IMR-90 (cell line): Measurements from ENCODE around the gene TEX22. TPM values are rescaled to one million over a fixed set of nuclear protein-coding genes. Genes with fewer than 3 reads are reported as not detected.

Source experiments
- ATAC-seq: fragments of 200-7000 bp; cut with Tn5 transposase; 2 replicates; pipeline ENCODE4 v1.9.1; 2020; ENCODE audit warnings: low read depth, mild to moderate bottlenecking, moderate library complexity
- BruUV-seq: library from RNA; stranded (reverse); fragments of 400-500 nt; replicated peaks from 2 replicates; lab custom pipeline; 2021; lab: Mats Ljungman, UMichigan
- CTCF ChIA-PET: fragments of 300-600 bp; formaldehyde crosslinking; extraction: SDS; loops from one replicate; lab custom pipeline; 2021; ENCODE audit warnings: antibody characterized with exemption; lab: Yijun Ruan, JAX
- POLR2A ChIA-PET: fragments of 300-600 bp; sonication (Branson Sonifier 250); formaldehyde crosslinking; loops from one replicate; lab custom pipeline; 2022; ENCODE audit warnings: antibody characterized with exemption; ENCODE audit not compliant: unreplicated experiment; lab: Charles Lee
- DNase-seq: peaks from one replicate; pipeline ENCODE4 v3.0.0; 2013
- H2AFZ ChIP-seq: replicated peaks from 2 replicates; pipeline ENCODE3; 2013; ENCODE audit warnings: low read length, mild to moderate bottlenecking; ENCODE audit not compliant: poor library complexity
- H2AK5ac ChIP-seq: 2 replicates; pipeline ENCODE4 v1.6.1; 2013; ENCODE audit warnings: low read depth, low read length, inconsistent platforms
- H2AK9ac ChIP-seq: replicated peaks from 2 replicates; pipeline ENCODE3; 2013; ENCODE audit warnings: mild to moderate bottlenecking, low read depth, low read length, moderate library complexity; ENCODE audit not compliant: poor library complexity
- H2BK120ac ChIP-seq: 2 replicates; pipeline ENCODE4 v1.6.1; 2013; ENCODE audit warnings: low read depth, low read length, inconsistent platforms
- H2BK15ac ChIP-seq: 3 replicates; pipeline ENCODE4 v1.6.1; 2013; ENCODE audit warnings: low read depth, low read length, inconsistent platforms
- H2BK20ac ChIP-seq: 2 replicates; pipeline ENCODE4 v1.6.1; 2013; ENCODE audit warnings: low read depth, mild to moderate bottlenecking, inconsistent platforms, low read length, moderate library complexity
- H2BK5ac ChIP-seq: 2 replicates; pipeline ENCODE4 v1.6.1; 2013; ENCODE audit warnings: mild to moderate bottlenecking, low read depth, low read length, inconsistent platforms; ENCODE audit not compliant: poor library complexity, severe bottlenecking
- H3K14ac ChIP-seq: replicated peaks from 2 replicates; pipeline ENCODE4 v1.6.1; 2013; ENCODE audit warnings: low read depth, low read length, inconsistent platforms
- H3K18ac ChIP-seq: 2 replicates; pipeline ENCODE4 v1.6.1; 2013; ENCODE audit warnings: low read depth, low read length, control low read depth
- H3K23ac ChIP-seq: 2 replicates; pipeline ENCODE4 v1.6.1; 2013; ENCODE audit warnings: low read depth, low read length, inconsistent platforms
- H3K27ac ChIP-seq: 2 replicates; pipeline ENCODE4 v1.5.1; 2013; ENCODE audit warnings: mild to moderate bottlenecking, control low read depth, low read length; ENCODE audit not compliant: insufficient read depth
- H3K27me3 ChIP-seq: 2 replicates; pipeline ENCODE4 v1.6.1; 2013; ENCODE audit warnings: low read length; ENCODE audit not compliant: control insufficient read depth, insufficient read depth
- H3K36me3 ChIP-seq: 2 replicates; pipeline ENCODE4 v1.6.1; 2013; ENCODE audit warnings: low read length, mixed read lengths; ENCODE audit not compliant: control insufficient read depth, insufficient read depth
- H3K4ac ChIP-seq: 2 replicates; pipeline ENCODE4 v1.6.1; 2013; ENCODE audit warnings: low read depth, low read length, inconsistent platforms
- H3K4me1 ChIP-seq: 2 replicates; pipeline ENCODE4 v1.6.1; 2013; ENCODE audit warnings: low read length, mixed read lengths; ENCODE audit not compliant: control insufficient read depth, insufficient read depth
- H3K4me2 ChIP-seq: 2 replicates; pipeline ENCODE4 v1.6.1; 2013; ENCODE audit warnings: low read depth, mild to moderate bottlenecking, control low read depth, low read length, moderate library complexity
- H3K4me3 ChIP-seq: 2 replicates; pipeline ENCODE4 v1.5.1; 2013; ENCODE audit warnings: low read depth, mild to moderate bottlenecking, control low read depth, low read length, moderate library complexity; ENCODE audit not compliant: insufficient read depth
- H3K56ac ChIP-seq: 2 replicates; pipeline ENCODE4 v1.6.1; 2013; ENCODE audit warnings: low read length, inconsistent platforms; ENCODE audit not compliant: insufficient read depth; ENCODE audit errors: extremely low read depth
- H3K79me1 ChIP-seq, 2 experiments: 2 replicates each; pipeline ENCODE4 v1.6.1; 2013; ENCODE audit warnings: low read length in 2 of 2, inconsistent platforms in 1 of 2, low read depth in 1 of 2
- H3K9ac ChIP-seq: 2 replicates; pipeline ENCODE4 v1.6.1; 2013; ENCODE audit warnings: low read depth, low read length, control low read depth
- H3K9me1 ChIP-seq: 2 replicates; pipeline ENCODE4 v1.6.1; 2013; ENCODE audit warnings: low read length, inconsistent platforms; ENCODE audit not compliant: insufficient read depth
- H3K9me3 ChIP-seq: 2 replicates; pipeline ENCODE4 v1.6.1; 2013; ENCODE audit warnings: low read length; ENCODE audit not compliant: control insufficient read depth, insufficient read depth
- H4K20me1 ChIP-seq: 2 replicates; pipeline ENCODE4 v1.6.1; 2013; ENCODE audit warnings: low read length, inconsistent platforms; ENCODE audit not compliant: insufficient read depth
- H4K5ac ChIP-seq: 2 replicates; pipeline ENCODE4 v1.6.1; 2013; ENCODE audit warnings: mild to moderate bottlenecking, low read depth, low read length, control low read depth
- H4K8ac ChIP-seq, 2 experiments: 2 replicates each; pipeline ENCODE4 v1.6.1; 2013; ENCODE audit warnings: low read depth in 2 of 2, low read length in 2 of 2, control low read depth in 1 of 2, inconsistent platforms in 1 of 2
- H4K91ac ChIP-seq: 2 replicates; pipeline ENCODE4 v1.6.1; 2013; ENCODE audit warnings: low read depth, low read length, inconsistent platforms; ENCODE audit not compliant: insufficient read depth
- CTCF ChIP-seq: conservative IDR thresholded peaks from 2 replicates; pipeline ENCODE4 v1.5.1; 2012; ENCODE audit warnings: mild to moderate bottlenecking, low read depth, low read length, improper control_type of control experiment
- MAFK ChIP-seq: IDR thresholded peaks from 2 replicates; pipeline ENCODE4 v1.6.1; 2012; ENCODE audit warnings: low read depth, low read length, improper control_type of control experiment
- MAZ ChIP-seq: IDR thresholded peaks from 2 replicates; pipeline ENCODE4 v1.6.1; 2012; ENCODE audit warnings: low read depth, mild to moderate bottlenecking, low read length, improper control_type of control experiment, moderate library complexity, borderline replicate concordance
- MXI1 ChIP-seq: IDR thresholded peaks from 2 replicates; pipeline ENCODE4 v1.6.1; 2012; ENCODE audit warnings: low read depth, mild to moderate bottlenecking, low read length, moderate library complexity, borderline replicate concordance
- RCOR1 ChIP-seq: IDR thresholded peaks from 2 replicates; pipeline ENCODE4 v1.6.1; 2012; ENCODE audit warnings: mild to moderate bottlenecking, low read length, improper control_type of control experiment; ENCODE audit not compliant: insufficient replicate concordance
- RFX5 ChIP-seq: IDR thresholded peaks from 2 replicates; pipeline ENCODE4 v1.8.0; 2012; ENCODE audit warnings: low read depth, mild to moderate bottlenecking, low read length, moderate library complexity
- SMC3 ChIP-seq: fragments of 150-350 bp; IDR thresholded peaks from 2 replicates; pipeline ENCODE4 v1.6.1; 2016; ENCODE audit warnings: low read depth, mild to moderate bottlenecking, antibody characterized with exemption, low read length, moderate library complexity
- USF2 ChIP-seq: fragments of 150-350 bp; IDR thresholded peaks from 2 replicates; pipeline ENCODE4 v1.6.1; 2017; ENCODE audit warnings: mild to moderate bottlenecking, antibody characterized with exemption, low read length, low read depth
- WGBS, 2 experiments: methylation state at CpG; one replicate each; pipeline versions ENCODE4 v1.1.5 to v1.1.7; 2013; ENCODE audit warnings: missing lambda C conversion rate in 2 of 2; ENCODE audit not compliant: insufficient read length in 1 of 2; ENCODE audit errors: extremely low coverage in 2 of 2; 5-methylcytosine and 5-hydroxymethylcytosine counted together
- dilution Hi-C: fragments of 300-500 bp; cut with HindIII; formaldehyde crosslinking; loops from one replicate; pipeline ENCODE4 v1.14.3; 2018; ENCODE audit warnings: low sequenced_read_pairs; ENCODE audit not compliant: unreplicated experiment
- in situ Hi-C: fragments of 300-500 bp; cut with MboI; formaldehyde crosslinking; loops from 3 replicates; pipeline ENCODE4 v1.14.3; 2019; ENCODE audit warnings: low sequenced_read_pairs, inconsistent platforms, mixed read lengths
- intact Hi-C: fragments of 100-400 bp; cut with micrococcal nuclease; formaldehyde crosslinking; loops from 2 replicates; pipeline ENCODE4 v1.10.0; 2022
- polyA plus RNA-seq, 3 experiments: library from polyadenylated mRNA; depleted of rRNA; stranded (reverse); fragments of >200 nt; gene quantifications; 2 replicates each; pipeline ENCODE4 v1.2.3, GENCODE V29; 2012; ENCODE audit warnings: low replicate concordance in 1 of 3
- total RNA-seq: library from RNA; depleted of rRNA; stranded (reverse); fragments of >200 nt; gene quantifications from 2 replicates; pipeline ENCODE4 v1.2.3, GENCODE V29; 2012

The TEX22 gene
- total and polyA plus RNA-seq, 2 of the 4 experiments (the other 2 are of a cell fraction): 0.10 to 0.18 TPM

GRCh38 chr14:105448706-105449111 is 50.4 kb downstream of the TEX22 start (continued):
- peak; percentile 84 for TF ChIP-seq CTCF

GRCh38 chr14:105449276-105450122 is 51.2 kb downstream of the TEX22 start:
- Histone ChIP-seq H3K23ac (no peak overlapping the region), H4K8ac (no peak overlapping the region), H3K4me1 (no peaks in the 10 kb centered on the region), H3K56ac (no peak overlapping the region), H2AFZ (no peak overlapping the region), H3K79me1 (peaks cover 5 to 35% of the 10 kb centered on the region in 2 experiments; a peak in 2 of 4 replicates), H3K4me3 (no peak overlapping the region), H2BK120ac (no peak overlapping the region), H3K36me3 (peaks cover 44% of the 10 kb centered on the region), H2BK20ac (no peak overlapping the region), H3K18ac (no peak overlapping the region), H3K14ac (no peak overlapping the region), H3K9ac (no peak overlapping the region), H3K27ac (no peak overlapping the region), H4K5ac (no peak overlapping the region), H3K9me1 (no peaks in the 10 kb centered on the region), H2BK15ac (no peak overlapping the region), H2AK9ac (no peak overlapping the region), H3K27me3 (no peaks in the 10 kb centered on the region), H3K9me3 (no peaks in the 10 kb centered on the region), H4K91ac (no peak overlapping the region), H2BK5ac (no peak overlapping the region), H2AK5ac (no peak overlapping the region), H3K4me2 (no peak overlapping the region), H4K20me1 (peaks cover 26% of the 10 kb centered on the region), H3K4ac (no peak overlapping the region)
- dilution Hi-C loops: no loop called here
- 93% methylated on average over 18 of the region's 47 CpGs; no CpG with 5 or more reads in 1 of the 2 experiments for WGBS, 2 experiments
- ChIA-PET POLR2A (no interaction called here), CTCF (no interaction called here)
- BruUV-seq: no TSS peak
- in situ Hi-C loops: no loop called here
- no peak for ATAC-seq
- DNase-seq: no peak
- intact Hi-C loops: no loop called here
- TF ChIP-seq USF2 (no peak), SMC3 (no peak), MAZ (no peak), RFX5 (no peak), MXI1 (no peak), CTCF (no peak), MAFK (no peak), RCOR1 (no peak)
